Bronchus fibroblast of lung (primary cell): Measurements from ENCODE around the gene SCRG1. TPM values are rescaled to one million over a fixed set of nuclear protein-coding genes. Genes with fewer than 3 reads are reported as not detected.

Experiments used
- total RNA-seq: library from RNA; depleted of rRNA; stranded (reverse); fragments of >200 nt; gene quantifications from 2 replicates; pipeline ENCODE4 v1.2.3, GENCODE V29; 2015

The SCRG1 gene
- under 0.01 TPM in 1 of 2 replicates, not detected in the other for total RNA-seq

DNA sequence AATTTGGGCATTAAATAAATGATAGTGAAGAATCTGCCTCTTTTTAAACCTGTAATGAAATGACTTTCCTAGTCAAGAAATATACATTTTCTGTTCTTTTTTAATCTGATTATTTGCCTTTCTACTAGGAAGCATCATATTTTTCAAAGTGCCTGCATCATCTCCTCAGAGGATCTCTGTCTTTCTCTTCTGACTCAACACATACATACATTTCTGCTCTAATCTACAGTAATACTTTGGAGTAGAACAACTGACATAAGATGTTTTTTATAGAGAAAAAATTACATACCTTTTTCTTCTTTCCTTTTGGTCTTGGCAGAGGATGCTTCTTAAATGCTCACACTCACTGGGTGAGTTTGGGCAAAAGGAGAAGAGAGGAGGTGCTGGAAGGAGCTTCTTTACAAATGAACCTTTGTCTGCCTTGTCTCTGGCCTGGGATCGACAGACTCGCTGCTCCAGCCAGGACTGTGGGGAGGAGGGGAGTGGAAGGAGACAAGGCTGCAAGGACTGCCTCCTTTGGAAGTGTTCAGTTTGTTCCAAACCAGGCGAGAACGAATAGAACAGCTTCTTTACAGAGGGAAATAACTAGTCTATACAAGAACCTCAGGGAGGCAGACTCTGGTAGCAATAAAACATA lies at the start of gene SCRG1:
TSS of gene SCRG1 (minus strand) at position 338 of the 637 bp plus-strand sequence. CDS start 7,702 bp downstream, outside the sequence.

DNA sequence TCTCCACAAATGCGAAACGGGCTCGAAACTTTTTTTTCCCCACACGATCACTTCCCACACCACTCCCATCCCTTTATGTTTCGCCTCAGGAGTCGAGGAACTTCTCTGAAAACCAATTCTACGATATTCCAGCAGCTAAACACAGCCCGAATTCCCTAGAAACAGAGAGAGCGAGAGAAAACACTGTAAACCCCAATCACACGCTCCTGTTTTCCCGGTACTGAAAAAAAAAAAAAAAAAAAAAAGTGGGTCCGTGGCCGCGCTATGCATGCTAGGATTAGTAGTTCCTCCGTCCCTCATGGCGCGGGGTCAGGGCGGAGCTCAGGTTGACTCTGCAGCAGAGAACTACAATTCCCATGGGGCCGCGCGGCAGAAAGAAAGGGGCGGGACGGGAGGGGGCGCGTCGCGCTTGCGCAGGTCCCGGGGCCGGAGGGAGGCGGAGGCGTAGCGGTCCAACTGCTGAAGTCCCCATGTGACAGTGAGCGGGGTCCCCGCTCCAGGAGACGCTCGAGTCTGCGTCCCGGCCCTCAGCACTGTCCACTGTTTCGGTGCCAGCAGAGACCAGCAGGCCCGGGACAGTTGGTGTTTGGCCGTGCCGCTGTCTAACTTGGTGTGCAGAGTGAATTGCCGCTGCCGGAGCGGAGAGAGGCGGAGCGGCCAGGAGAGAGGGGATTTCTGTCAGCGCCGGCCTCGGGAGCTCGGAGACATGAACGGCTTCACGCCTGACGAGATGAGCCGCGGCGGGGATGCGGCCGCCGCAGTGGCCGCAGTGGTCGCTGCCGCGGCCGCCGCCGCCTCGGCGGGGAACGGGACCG lies 28.2 kb downstream of the SCRG1 start, which contains the start of gene SAP30:
TSS of gene SAP30 (plus strand) at position 478 of the 815 bp plus-strand sequence. CDS start at position 707, 229 bp downstream.

Other genes starting within 250 kb of the SCRG1 start
- gene GALNT7, start 230.3 kb downstream of the SCRG1 start, total RNA-seq, result 15.2 and 19.3 TPM in 2 replicates
- gene HMGB2, start 64.8 kb downstream of the SCRG1 start, total RNA-seq, result 188 and 273 TPM in 2 replicates
- 29.0 and 44.9 TPM in 2 replicates for gene SAP30, start 28.2 kb downstream of the SCRG1 start, total RNA-seq
- 0.30 and 0.84 TPM in 2 replicates for gene HAND2, start 131.1 kb upstream of the SCRG1 start, total RNA-seq